ENCODE results near the gene CHD6. TPM values are rescaled to one million over a fixed set of nuclear protein-coding genes. Genes with fewer than 3 reads are reported as not detected.

The CHD6 gene
- total and polyA plus RNA-seq, 2 experiments from 2014 or later: 41.0 to 158 TPM

- no peaks in the 10 kb centered on the region for H3K36me3 ChIP-seq (ENCODE audit: insufficient read depth)
- no peaks in the 10 kb centered on the region for H3F3A ChIP-seq (replicated peaks; ENCODE audit: low read depth)
- Mint-ChIP-seq H3K27ac (no peak overlapping the region), H3K27me3 (ENCODE audit: insufficient read depth, low read depth, poor library complexity) (no peaks in the 10 kb centered on the region), H3K4me1 (peaks cover 16% of the 10 kb centered on the region), H3K4me3 (no peak overlapping the region), H3K36me3 (ENCODE audit: low read depth) (peaks cover 16% of the 10 kb centered on the region), H3K9me3 (no peaks in the 10 kb centered on the region)
- TF ChIP-seq JUNB (IDR thresholded peaks at IDR 0.05; ENCODE audit: unreplicated experiment) (no peak), CREB1 (CRISPR knock-in tag; IDR thresholded peaks at IDR 0.05; ENCODE audit: low read depth) (no peak), ZNF114 (CRISPR knock-in tag; IDR thresholded peaks at IDR 0.05) (no peak), NANOG (IDR thresholded peaks at IDR 0.05; ENCODE audit: borderline replicate concordance) (no peak)
- H3K4me3 ChIP-seq: no peak overlapping the region
- no peak for ATAC-seq
- no peak overlapping the region for H2AFZ ChIP-seq
- no peaks in the 10 kb centered on the region for H3K27me3 ChIP-seq (ENCODE audit: insufficient read depth)
- no peak overlapping the region for H3K4me2 ChIP-seq
- H3K9me2 ChIP-seq (ENCODE audit: insufficient read depth): no peaks in the 10 kb centered on the region
- no peak overlapping the region for H3K27ac ChIP-seq (ENCODE audit: low read depth)
- no peak for DNase-seq (ENCODE audit: low spot score)
- peaks cover 19% of the 10 kb centered on the region for H3K79me2 ChIP-seq (replicated peaks; ENCODE audit: insufficient read depth)
- peaks cover 16% of the 10 kb centered on the region; the same call in 1 of the 2 replicates for H3K4me1 ChIP-seq (ENCODE audit: insufficient read depth)
- peaks cover 27% of the 10 kb centered on the region; the same call in 1 of the 2 replicates for H4K20me1 ChIP-seq (replicated peaks; ENCODE audit: insufficient read depth)
Observed at GRCh38 chr20:41505184-41505583, 113.0 kb downstream of the CHD6 start.

- H4K20me1 ChIP-seq (replicated peaks; ENCODE audit: insufficient read depth): peaks cover 13% of the 10 kb centered on the region
- no peak overlapping the region for H3K27ac ChIP-seq (ENCODE audit: low read depth)
- H3K27me3 Mint-ChIP-seq (ENCODE audit: insufficient read depth, low read depth, poor library complexity): no peaks in the 10 kb centered on the region
- H3K9me3 Mint-ChIP-seq: no peaks in the 10 kb centered on the region
- peaks cover 3% of the 10 kb centered on the region for H3K79me2 ChIP-seq (replicated peaks; ENCODE audit: insufficient read depth)
- ATAC-seq (no peak), DNase-seq (ENCODE audit: low spot score) (no peak)
- peaks cover 11% of the 10 kb centered on the region; the same call in 2 of the 3 replicates for H3K4me1 Mint-ChIP-seq
- H3K4me2 ChIP-seq: no peak overlapping the region
- H3K4me3 ChIP-seq: no peak overlapping the region
- peaks cover 7% of the 10 kb centered on the region; the same call in 1 of the 2 replicates for H3K36me3 ChIP-seq (ENCODE audit: insufficient read depth)
- H3K9me2 ChIP-seq (ENCODE audit: insufficient read depth): no peaks in the 10 kb centered on the region
- peaks cover 9% of the 10 kb centered on the region; the same call in 1 of the 2 replicates for H3K4me1 ChIP-seq (ENCODE audit: insufficient read depth)
- peaks cover 33% of the 10 kb centered on the region for H3K36me3 Mint-ChIP-seq (ENCODE audit: low read depth)
- H3K4me3 Mint-ChIP-seq: no peak overlapping the region
- no peak overlapping the region for H3K27ac Mint-ChIP-seq
- no peaks in the 10 kb centered on the region for H3F3A ChIP-seq (replicated peaks; ENCODE audit: low read depth)
- H3K27me3 ChIP-seq (ENCODE audit: insufficient read depth): no peaks in the 10 kb centered on the region
- H2AFZ ChIP-seq: no peak overlapping the region
- TF ChIP-seq STAT1 (IDR thresholded peaks at IDR 0.05; ENCODE audit: unreplicated experiment) (no peak), REST (IDR thresholded peaks at IDR 0.05; ENCODE audit: unreplicated experiment) (no peak), EZH2phosphoT487 (IDR thresholded peaks at IDR 0.05; ENCODE audit: unreplicated experiment) (no peak), JUNB (IDR thresholded peaks at IDR 0.05; ENCODE audit: unreplicated experiment) (no peak), ZNF331 (CRISPR knock-in tag; IDR thresholded peaks at IDR 0.05; ENCODE audit: low read depth) (no peak), ZNF114 (CRISPR knock-in tag; IDR thresholded peaks at IDR 0.05) (no peak), ETS1 (IDR thresholded peaks at IDR 0.05) (no peak), ZNF462 (CRISPR knock-in tag; IDR thresholded peaks at IDR 0.05) (no peak)
Observed at GRCh38 chr20:41501376-41501775, 116.8 kb downstream of the CHD6 start.
